Fibroblast of skin of left quadriceps (primary cell): ENCODE data around the gene MDFI.
"Not testable (repeated sequence)": the region's sequence is repeated elsewhere in the genome, so short reads cannot be mapped to it uniquely, and the experiment has no call there.

Experiments
- DNase-seq, 2 experiments: peaks; one replicate each; pipeline ENCODE4 v3.0.0-alpha.2; 2013; ENCODE audit warnings: low read depth in 2 of 2

Gene MDFI

DNA sequence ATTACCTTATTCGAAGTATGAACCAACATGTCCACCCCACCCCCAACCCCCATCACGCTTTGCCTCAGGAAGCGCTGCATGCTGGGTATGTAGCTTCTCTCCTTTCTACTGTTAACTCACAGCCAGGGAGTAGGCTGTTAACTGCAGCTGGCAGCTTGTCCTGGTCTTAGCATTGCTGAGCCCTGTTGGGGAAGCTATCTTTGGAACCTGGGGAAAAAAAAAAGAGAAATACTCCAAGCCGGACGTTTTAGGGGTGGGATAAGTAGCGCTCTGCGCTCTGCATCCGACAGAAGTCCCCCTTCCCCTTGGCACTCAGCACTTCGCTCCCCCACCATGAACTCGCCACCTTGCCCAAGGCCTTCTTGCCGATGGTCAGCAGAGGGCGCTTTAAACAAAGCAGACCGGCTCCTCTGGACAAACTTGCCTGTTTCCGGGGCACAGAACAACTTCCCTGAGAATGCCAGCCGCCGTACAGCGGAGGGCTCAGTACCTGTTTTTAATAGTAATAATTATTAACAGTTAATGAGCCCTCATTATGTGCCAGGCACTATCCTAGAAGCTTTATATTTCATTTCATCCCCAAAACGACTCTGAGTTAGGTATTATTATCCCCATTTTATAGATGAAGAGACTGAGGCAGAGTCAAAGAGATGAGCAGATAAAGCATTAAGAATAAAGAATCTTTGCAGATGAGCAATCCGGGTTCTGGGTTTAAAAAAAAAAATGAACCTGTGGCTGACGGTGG lies 35.2 kb upstream of the MDFI start:
- DNase-seq, result peak; percentile 60 to 64

DNA sequence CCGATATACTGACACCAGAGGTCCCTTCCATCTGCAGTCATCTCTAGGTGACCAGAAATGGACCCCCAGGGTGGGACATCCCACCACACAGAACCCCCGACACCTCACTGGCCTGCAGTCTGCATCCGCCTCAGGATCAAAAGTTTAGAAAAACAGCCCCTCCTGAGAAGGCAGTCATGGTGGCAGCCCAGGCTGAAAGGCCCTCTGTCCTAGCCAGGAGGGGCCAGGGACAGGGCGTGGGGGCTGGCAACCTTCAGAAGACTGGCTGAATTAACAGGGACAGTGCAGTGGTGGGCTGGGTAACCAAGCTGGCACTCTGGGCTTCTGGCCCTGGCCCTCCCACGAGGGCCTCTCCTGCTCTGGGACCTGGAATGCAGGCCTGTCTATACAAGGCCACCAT lies 34.3 kb upstream of the MDFI start:
- no peak for DNase-seq

- DNase-seq, result no peak
Measured at GRCh38 chr6:41605649-41606048, 32.6 kb upstream of the MDFI start.

DNA sequence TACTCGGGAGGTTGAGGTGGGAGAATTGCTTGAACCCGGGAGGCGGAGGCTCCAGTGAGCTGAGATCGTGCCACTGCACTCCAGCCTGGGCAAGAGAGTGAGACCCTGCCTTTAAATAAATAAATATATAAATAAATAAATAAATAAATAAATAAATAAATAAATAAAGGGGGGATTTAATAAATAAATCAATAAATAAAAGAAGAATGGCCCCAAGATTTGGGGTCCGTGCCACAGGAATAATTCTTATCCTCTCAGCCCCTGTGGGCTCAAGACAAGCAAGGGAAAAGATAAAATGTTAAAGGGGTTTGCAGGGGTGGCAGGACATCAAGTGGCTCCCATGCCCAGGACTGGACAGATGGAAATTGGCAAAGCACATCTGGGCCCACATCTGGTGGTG lies 31.2 kb upstream of the MDFI start:
- no peak for DNase-seq

DNA sequence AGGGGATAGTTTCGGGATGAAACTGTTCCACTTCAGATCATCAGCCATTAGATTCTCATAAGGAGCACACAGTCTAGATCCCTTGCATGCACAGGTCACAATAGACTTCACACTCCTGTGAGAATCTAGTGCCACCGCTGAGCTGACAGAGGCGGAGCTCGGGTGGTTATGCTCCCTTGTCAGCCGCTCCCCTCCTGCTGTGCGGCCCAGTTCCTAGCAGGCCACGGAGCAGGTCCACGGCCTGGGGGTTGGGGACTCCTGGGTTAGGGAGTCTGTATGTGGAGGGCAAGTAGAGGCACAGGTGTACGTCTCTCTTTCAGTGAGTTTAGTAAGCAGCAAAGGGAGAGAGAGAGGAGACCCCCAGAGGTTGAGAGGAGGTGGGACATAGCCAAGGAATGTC lies 30.5 kb upstream of the MDFI start:
- DNase-seq, result no peak

- no peak for DNase-seq
Measured at GRCh38 chr6:41608443-41609151, 29.7 kb upstream of the MDFI start.

DNA sequence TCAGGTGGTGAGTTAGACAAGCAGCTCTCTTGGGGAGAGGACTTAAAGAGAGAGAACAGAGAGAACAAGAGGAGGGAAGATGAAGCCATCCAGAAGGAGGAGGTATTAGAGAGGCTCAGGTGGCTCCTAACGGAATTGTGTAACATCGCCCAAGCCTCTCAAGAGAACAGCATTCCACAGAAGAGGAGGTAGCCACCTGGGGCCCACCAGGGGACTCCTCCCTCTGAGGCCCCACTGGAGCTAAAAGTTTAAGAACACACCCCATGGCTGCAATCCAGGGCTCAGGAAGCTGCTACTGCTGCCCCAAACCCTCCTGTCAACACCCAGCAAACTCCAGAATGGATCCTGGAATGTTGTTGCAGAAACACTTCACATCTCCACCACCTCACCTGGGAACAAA lies 23.6 kb upstream of the MDFI start:
- DNase-seq, result no peak

- no peak for DNase-seq
Measured at GRCh38 chr6:41615311-41615710, 23.0 kb upstream of the MDFI start.

DNA sequence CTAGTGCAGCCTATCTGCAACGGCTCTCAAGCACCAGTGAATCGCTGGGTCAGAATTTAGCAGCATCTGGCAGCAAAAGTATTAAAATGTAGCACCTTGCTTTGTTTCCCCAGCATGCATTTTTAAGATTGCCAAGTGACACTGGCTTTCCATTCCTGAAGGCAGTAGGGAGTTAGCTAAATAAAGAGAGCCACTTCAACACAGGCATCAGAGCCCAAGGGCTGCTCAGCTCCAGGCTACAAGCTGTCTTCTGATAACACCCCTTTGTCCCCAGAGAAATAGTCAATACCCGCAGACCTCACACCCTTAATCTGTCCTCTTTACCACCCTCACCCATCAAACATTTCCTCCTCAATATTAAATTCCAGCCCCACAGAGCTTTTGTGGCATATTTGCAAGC lies 19.7 kb upstream of the MDFI start:
- no peak for DNase-seq

DNA sequence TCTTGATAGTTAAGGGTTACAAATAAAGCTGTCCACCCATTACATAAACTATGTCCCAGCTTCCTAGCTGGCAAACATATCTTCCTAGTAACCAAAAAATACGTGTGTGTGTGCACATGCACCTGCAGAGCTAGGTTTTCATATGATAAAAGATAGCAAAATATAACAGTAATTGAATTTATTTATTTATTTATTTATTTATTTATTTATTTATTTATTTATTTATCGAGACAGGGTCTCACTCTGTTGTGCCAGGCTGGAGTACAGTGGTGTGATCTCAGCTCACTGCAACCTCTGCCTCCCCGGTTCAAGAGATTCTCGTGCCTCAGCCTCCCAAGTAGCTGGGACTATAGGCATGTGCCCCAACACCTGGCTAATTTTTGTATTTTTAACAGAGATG lies 19.1 kb upstream of the MDFI start:
- not testable (repeated sequence) for DNase-seq

- no peak for DNase-seq
Measured at GRCh38 chr6:41621367-41621766, 16.9 kb upstream of the MDFI start.

DNA sequence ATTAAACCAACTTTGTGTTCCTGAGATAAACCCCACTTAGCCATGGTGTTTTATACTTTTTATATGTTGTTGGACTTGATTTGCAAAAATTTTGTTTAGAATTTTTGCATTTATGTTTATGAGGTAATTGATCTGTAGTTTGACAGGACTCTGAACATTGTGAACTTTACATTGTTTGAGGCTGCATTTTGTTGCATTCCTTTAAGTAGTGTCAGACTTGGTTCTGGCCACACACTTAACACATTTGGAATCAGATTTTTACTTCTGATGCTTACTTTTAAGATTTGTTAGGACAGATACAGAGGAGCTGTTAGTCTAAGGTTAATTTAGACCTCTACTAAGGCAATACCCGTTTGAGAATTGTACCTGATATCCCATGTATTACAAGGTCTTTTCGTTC lies 16.5 kb upstream of the MDFI start:
- no peak for DNase-seq

DNA sequence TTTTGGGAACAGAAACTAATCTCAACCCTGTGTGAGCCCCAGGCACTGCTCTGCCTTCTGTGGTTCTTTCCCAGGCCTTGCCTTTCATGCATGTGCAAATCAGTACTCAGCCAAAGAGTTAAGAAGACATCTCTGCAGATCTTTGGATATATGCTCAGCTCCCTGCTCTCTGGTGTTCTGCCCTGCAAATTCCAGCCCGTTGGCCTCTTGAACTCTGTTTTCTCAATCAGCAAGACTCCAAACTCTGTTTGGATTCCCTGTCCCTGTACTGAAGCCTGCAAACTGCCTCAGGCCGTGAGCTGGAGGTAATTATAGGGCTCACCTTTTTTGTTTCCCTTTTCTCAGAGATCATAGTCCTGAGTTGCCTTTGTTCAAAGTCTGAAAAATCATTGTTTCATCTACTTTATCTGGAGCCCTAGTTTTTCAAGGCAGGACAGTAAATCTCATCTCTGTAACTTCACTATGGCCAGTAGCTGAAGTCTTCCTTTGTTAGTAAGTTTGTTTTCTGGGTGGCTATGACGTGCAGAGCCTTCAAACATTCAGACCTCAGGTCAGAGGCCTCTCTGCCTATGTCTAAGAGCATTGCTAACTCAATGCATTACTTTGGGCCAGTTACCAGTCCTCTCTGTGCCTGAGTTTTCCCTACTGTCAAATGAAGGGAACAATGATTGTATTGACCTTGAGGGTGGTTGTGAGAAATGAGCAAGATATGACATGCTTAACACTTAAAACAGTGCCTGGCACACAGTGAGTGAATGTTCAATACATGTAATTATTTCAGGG lies 15.9 kb upstream of the MDFI start:
- no peak for DNase-seq

GRCh38 chr6:41623330-41623729 lies 14.9 kb upstream of the MDFI start:
- DNase-seq, result no peak

DNA sequence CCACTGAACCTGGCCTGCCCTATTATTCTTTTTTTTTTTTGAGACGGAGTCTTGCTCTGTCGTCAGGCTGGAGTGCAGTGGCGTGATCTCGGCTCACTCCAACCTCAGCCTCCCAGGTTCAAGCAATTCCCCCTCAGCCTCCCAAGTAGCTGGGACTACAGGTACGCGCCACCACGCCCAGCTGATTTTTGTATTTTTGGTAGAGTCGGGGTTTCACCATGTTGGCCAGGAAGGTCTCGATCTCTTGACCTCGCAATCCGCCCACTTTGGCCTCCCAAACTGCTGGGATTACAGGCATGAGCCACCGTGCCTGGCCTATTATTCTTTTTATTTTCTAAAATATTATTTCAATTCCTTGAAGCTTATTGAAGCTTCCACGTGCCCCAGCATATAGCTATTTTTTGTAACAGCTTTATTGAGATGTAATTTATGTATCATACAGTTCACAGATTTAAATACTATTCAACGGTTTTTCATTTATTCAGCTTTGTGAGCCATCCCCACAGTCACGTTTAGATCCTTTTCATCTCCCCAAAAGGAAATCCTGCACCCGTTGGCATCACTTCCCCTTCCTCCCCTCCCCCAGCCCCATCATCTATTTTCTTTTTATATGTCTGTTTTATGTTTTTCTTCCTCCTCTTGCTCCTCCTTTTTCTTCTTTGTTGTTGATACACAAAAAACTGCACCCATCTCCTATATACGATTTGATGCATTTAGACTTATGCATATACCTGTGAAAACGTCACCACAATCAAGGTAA lies 13.5 kb upstream of the MDFI start:
- no peak for DNase-seq

- no peak for DNase-seq
Measured at GRCh38 chr6:41625442-41625841, 12.8 kb upstream of the MDFI start.

GRCh38 chr6:41626022-41626421 lies 12.2 kb upstream of the MDFI start:
- DNase-seq, result no peak

DNA sequence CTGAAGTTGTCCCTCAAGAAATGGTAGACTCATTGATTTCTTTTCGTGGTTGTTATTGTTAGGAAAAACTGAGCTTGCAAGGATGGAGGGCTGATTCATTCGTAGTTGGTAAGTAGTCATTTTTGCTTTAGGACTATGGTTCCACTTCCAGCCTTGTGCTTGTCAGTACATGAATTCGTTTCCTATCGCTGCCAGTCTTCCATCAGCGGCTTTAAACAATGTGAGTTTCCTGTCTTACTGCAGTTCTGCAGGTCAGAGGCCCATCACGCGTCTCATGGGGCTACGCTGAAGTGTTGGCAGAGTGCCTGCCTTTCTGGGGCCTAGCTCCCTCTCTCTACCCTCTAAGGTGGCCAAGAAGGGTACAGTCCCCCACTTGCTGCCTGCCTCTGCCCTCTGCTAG lies 11.4 kb upstream of the MDFI start:
- no peak for DNase-seq

- no peak for DNase-seq
Measured at GRCh38 chr6:41629128-41629527, 9.1 kb upstream of the MDFI start.

- no peak for DNase-seq
Measured at GRCh38 chr6:41630069-41630468, 8.2 kb upstream of the MDFI start.

GRCh38 chr6:41630946-41631345 lies 7.3 kb upstream of the MDFI start:
- DNase-seq, result no peak

- no peak for DNase-seq
Measured at GRCh38 chr6:41633056-41633634, 5.1 kb upstream of the MDFI start.
